Measurements from ENCODE around the gene OR10K1.

GRCh38 chr1:158506369-158506987, 44.8 kb downstream of the OR10K1 start:
- no peak for TF ChIP-seq CTCF (IDR thresholded peaks at IDR 0.05; ENCODE audit: poor library complexity, severe bottlenecking)
- TF ChIP-seq, protein P1, sequence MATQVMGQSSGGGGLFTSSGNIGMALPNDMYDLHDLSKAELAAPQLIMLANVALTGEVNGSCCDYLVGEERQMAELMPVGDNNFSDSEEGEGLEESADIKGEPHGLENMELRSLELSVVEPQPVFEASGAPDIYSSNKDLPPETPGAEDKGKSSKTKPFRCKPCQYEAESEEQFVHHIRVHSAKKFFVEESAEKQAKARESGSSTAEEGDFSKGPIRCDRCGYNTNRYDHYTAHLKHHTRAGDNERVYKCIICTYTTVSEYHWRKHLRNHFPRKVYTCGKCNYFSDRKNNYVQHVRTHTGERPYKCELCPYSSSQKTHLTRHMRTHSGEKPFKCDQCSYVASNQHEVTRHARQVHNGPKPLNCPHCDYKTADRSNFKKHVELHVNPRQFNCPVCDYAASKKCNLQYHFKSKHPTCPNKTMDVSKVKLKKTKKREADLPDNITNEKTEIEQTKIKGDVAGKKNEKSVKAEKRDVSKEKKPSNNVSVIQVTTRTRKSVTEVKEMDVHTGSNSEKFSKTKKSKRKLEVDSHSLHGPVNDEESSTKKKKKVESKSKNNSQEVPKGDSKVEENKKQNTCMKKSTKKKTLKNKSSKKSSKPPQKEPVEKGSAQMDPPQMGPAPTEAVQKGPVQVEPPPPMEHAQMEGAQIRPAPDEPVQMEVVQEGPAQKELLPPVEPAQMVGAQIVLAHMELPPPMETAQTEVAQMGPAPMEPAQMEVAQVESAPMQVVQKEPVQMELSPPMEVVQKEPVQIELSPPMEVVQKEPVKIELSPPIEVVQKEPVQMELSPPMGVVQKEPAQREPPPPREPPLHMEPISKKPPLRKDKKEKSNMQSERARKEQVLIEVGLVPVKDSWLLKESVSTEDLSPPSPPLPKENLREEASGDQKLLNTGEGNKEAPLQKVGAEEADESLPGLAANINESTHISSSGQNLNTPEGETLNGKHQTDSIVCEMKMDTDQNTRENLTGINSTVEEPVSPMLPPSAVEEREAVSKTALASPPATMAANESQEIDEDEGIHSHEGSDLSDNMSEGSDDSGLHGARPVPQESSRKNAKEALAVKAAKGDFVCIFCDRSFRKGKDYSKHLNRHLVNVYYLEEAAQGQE (IDR thresholded peaks at IDR 0.05; ENCODE audit: borderline replicate concordance) = no peak
- TF ChIP-seq MXI1 (conservative IDR thresholded peaks at IDR 0.05; ENCODE audit: poor library complexity, severe bottlenecking) = no peak
- TF ChIP-seq TAF1 (IDR thresholded peaks at IDR 0.05; ENCODE audit: low read depth) = no peak
- no peak for TF ChIP-seq RAD21 (conservative IDR thresholded peaks at IDR 0.05)
- no peak for TF ChIP-seq POLR2AphosphoS5 (IDR thresholded peaks at IDR 0.05)

Data from neural cell (in vitro differentiated cells).